ENCODE data around the gene NOS1AP.

Gene NOS1AP

DNA sequence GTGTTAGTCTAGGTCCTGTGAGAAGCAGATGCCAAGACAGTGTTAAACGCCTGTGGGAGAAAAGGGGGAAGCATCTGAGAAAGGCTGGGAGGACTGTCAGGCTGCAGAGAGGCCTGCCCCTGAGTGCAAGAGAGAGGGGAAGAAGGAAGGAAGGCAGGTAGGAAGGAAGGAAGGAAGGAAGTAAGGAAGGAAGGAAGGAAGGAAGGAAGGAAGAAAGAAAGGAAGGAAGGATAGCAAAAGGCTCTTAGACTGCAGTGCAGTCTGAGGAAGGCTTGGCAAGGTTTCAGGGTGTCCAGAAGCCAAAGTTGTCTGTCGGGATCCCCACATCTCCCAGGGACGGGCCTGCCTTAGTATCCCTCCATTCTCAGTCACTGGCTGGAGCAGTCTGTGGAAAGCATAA is 224.5 kb downstream of the NOS1AP start:
- Histone ChIP-seq H3K9ac (ENCODE audit: insufficient read length, low read depth) (no peak overlapping the region), H3K9me3 (ENCODE audit: insufficient read depth, low read length) (no peaks in the 10 kb centered on the region), H3K36me3 (ENCODE audit: insufficient read depth, insufficient read length, low read length) (no peaks in the 10 kb centered on the region), H3K27me3 (ENCODE audit: insufficient read depth, insufficient read length) (no peaks in the 10 kb centered on the region), H3K4me3 (ENCODE audit: insufficient read length, low read depth) (no peak overlapping the region), H3K4me1 (ENCODE audit: insufficient read depth, insufficient read length) (no peaks in the 10 kb centered on the region)
- DNase-seq (ENCODE audit: low read depth, low spot score): no peak
- TF ChIP-seq ZNF274 (IDR thresholded peaks at IDR 0.05; ENCODE audit: low read depth, low read length) (no peak), SUZ12 (IDR thresholded peaks at IDR 0.05; ENCODE audit: extremely low read depth, insufficient read depth, insufficient read length) (no peak), YY1 (IDR thresholded peaks at IDR 0.05; ENCODE audit: insufficient read depth, insufficient read length) (no peak)

DNA sequence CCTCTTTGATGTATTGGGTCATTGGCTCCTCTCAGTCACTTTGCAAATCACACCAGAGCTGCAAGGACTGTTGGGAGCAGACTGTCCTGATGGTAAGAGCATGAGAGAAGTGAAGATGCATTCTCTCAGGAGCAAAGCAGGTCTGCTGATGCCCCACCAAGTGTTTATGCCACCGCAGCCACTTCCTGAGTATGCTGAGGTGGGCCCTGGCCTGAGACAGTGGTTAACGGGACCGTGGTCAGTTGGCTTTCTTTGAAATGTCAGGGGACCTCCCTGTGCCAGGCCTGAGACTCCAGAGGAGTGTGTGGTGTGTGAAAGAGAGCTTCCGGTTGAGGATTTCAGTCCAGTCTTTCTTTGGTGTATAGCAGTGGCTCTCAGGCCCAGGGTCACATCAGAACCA is 227.7 kb downstream of the NOS1AP start:
- TF ChIP-seq YY1 (IDR thresholded peaks at IDR 0.05; ENCODE audit: insufficient read depth, insufficient read length) (no peak), SUZ12 (IDR thresholded peaks at IDR 0.05; ENCODE audit: extremely low read depth, insufficient read depth, insufficient read length) (no peak), ZNF274 (IDR thresholded peaks at IDR 0.05; ENCODE audit: low read depth, low read length) (no peak)
- H3K27me3 ChIP-seq (ENCODE audit: insufficient read depth, insufficient read length): no peaks in the 10 kb centered on the region
- no peaks in the 10 kb centered on the region for H3K4me1 ChIP-seq (ENCODE audit: insufficient read depth, insufficient read length)
- H3K9ac ChIP-seq (ENCODE audit: insufficient read length, low read depth): no peak overlapping the region
- no peak overlapping the region for H3K4me3 ChIP-seq (ENCODE audit: insufficient read length, low read depth)
- H3K9me3 ChIP-seq (ENCODE audit: insufficient read depth, low read length): no peaks in the 10 kb centered on the region
- no peak for DNase-seq (ENCODE audit: low read depth, low spot score)
- H3K36me3 ChIP-seq (ENCODE audit: insufficient read depth, insufficient read length, low read length): no peaks in the 10 kb centered on the region

DNA sequence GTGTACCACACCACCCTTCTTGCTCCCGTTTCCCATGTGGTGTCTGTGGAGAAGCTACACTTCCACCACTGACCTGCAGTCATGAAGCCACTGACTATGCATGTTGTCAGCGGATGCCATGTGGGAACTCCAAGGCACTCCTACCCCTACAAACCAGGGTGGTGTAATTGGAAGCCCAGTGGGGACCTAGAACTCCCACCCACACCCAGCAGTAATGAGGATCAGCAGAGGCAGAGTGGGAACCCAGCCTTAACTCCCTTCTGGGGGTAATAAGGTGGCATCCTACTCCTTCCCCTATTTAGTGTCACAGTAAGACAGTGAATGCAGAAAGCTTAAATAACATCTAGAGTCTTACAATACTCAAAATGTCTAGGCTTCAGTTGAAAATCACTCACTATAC is 228.8 kb downstream of the NOS1AP start:
- H3K27me3 ChIP-seq (ENCODE audit: insufficient read depth, insufficient read length): no peaks in the 10 kb centered on the region
- H3K36me3 ChIP-seq (ENCODE audit: insufficient read depth, insufficient read length, low read length): no peaks in the 10 kb centered on the region
- no peak overlapping the region for H3K9ac ChIP-seq (ENCODE audit: insufficient read length, low read depth)
- H3K4me1 ChIP-seq (ENCODE audit: insufficient read depth, insufficient read length): no peaks in the 10 kb centered on the region
- no peak for DNase-seq (ENCODE audit: low read depth, low spot score)
- no peaks in the 10 kb centered on the region for H3K9me3 ChIP-seq (ENCODE audit: insufficient read depth, low read length)
- H3K4me3 ChIP-seq (ENCODE audit: insufficient read length, low read depth): no peak overlapping the region
- TF ChIP-seq SUZ12 (IDR thresholded peaks at IDR 0.05; ENCODE audit: extremely low read depth, insufficient read depth, insufficient read length): no peak
- no peak for TF ChIP-seq ZNF274 (IDR thresholded peaks at IDR 0.05; ENCODE audit: low read depth, low read length)
- no peak for TF ChIP-seq YY1 (IDR thresholded peaks at IDR 0.05; ENCODE audit: insufficient read depth, insufficient read length)

DNA sequence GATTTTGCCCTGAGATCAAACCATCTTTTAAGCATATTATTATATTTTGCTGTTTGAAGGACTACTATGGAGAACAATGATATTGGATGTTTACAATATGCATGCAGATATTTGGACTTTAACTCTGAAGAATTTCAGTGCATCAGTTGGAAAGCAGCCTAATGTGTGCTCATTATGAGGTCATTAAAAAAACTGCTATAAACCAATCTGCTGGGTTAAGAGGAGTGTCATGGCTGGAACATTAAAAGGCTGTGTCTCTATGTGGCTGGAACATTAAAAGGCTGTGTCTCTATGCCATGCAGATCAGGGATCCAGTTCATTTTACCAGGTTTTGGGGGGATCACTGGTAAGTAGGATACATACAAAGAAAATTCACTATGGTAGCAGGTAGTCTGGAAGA is 229.5 kb downstream of the NOS1AP start:
- H3K4me1 ChIP-seq (ENCODE audit: insufficient read depth, insufficient read length): no peaks in the 10 kb centered on the region
- DNase-seq (ENCODE audit: low read depth, low spot score): no peak
- H3K4me3 ChIP-seq (ENCODE audit: insufficient read length, low read depth): no peak overlapping the region
- H3K36me3 ChIP-seq (ENCODE audit: insufficient read depth, insufficient read length, low read length): no peaks in the 10 kb centered on the region
- no peak for TF ChIP-seq ZNF274 (IDR thresholded peaks at IDR 0.05; ENCODE audit: low read depth, low read length)
- no peak for TF ChIP-seq SUZ12 (IDR thresholded peaks at IDR 0.05; ENCODE audit: extremely low read depth, insufficient read depth, insufficient read length)
- no peak for TF ChIP-seq YY1 (IDR thresholded peaks at IDR 0.05; ENCODE audit: insufficient read depth, insufficient read length)
- H3K9me3 ChIP-seq (ENCODE audit: insufficient read depth, low read length): no peaks in the 10 kb centered on the region
- H3K27me3 ChIP-seq (ENCODE audit: insufficient read depth, insufficient read length): no peaks in the 10 kb centered on the region
- H3K9ac ChIP-seq (ENCODE audit: insufficient read length, low read depth): no peak overlapping the region

DNA sequence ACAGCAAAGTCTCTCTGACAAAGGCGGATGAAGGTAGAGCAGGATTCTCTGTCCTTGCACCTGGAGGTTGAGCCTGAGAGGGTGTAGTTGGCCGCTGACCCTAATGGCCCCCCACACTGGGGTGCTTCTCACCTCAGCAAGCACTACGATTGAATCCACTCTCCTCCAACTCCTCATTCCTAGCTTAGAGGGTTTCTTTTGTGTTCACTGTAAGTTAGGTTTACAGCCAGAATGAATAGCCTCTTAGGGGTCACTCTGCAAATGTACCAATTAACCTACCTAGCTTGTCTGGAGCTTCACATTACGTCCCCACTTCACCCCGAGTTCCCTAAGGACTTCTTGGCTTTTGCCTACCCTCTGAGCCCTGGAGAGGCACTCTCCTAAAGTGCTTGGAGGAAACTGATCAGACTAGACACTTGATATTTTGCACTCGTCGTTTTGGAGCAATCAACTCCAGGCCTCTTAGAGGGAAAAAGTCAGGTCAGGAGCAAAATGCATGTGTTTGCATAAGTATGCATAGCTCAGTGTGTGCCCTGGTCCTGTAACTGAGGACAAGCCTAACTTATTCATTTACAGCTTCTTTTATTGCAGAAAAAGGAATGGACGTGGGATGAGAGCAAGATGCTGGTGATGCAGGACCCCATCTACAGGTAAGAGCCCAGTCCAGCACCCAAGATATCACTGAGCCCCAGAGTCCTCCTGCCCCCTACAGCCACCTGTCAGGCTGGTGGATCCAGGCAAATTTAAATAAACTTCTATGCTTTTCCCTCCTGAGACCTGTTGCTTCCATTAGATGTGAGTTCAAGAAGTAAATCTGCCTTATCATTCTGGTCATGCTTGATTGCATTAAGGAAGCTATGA is 230.8 kb downstream of the NOS1AP start:
- H3K9ac ChIP-seq (ENCODE audit: insufficient read length, low read depth): no peak overlapping the region
- H3K4me3 ChIP-seq (ENCODE audit: insufficient read length, low read depth): no peak overlapping the region
- H3K4me1 ChIP-seq (ENCODE audit: insufficient read depth, insufficient read length): no peaks in the 10 kb centered on the region
- no peaks in the 10 kb centered on the region for H3K27me3 ChIP-seq (ENCODE audit: insufficient read depth, insufficient read length)
- H3K36me3 ChIP-seq (ENCODE audit: insufficient read depth, insufficient read length, low read length): no peaks in the 10 kb centered on the region
- H3K9me3 ChIP-seq (ENCODE audit: insufficient read depth, low read length): no peaks in the 10 kb centered on the region
- no peak for DNase-seq (ENCODE audit: low read depth, low spot score)
- no peak for TF ChIP-seq ZNF274 (IDR thresholded peaks at IDR 0.05; ENCODE audit: low read depth, low read length)
- TF ChIP-seq SUZ12 (IDR thresholded peaks at IDR 0.05; ENCODE audit: extremely low read depth, insufficient read depth, insufficient read length): no peak
- no peak for TF ChIP-seq YY1 (IDR thresholded peaks at IDR 0.05; ENCODE audit: insufficient read depth, insufficient read length)

DNA sequence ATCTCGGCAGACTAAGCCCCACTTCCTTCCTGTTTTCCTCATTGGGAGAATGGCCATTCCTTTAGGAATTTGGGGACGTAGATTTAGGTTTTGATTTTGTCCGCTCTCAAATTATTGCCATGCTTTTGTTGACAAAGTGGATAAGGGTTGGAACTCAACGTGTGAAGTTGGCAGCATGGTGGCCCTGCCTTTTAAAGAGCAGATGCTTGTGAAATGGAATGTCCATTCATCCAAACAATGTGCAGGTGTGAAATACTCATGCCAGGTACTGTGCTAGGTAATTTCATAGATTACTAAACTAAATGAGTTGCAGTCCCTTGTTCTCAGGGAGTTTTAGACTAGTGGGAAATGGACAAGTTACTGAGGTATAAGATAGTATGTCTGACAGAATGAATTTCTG is 232.2 kb downstream of the NOS1AP start:
- Histone ChIP-seq H3K4me3 (ENCODE audit: insufficient read length, low read depth) (no peak overlapping the region), H3K4me1 (ENCODE audit: insufficient read depth, insufficient read length) (no peaks in the 10 kb centered on the region), H3K9me3 (ENCODE audit: insufficient read depth, low read length) (no peaks in the 10 kb centered on the region), H3K27me3 (ENCODE audit: insufficient read depth, insufficient read length) (no peaks in the 10 kb centered on the region), H3K9ac (ENCODE audit: insufficient read length, low read depth) (no peak overlapping the region), H3K36me3 (ENCODE audit: insufficient read depth, insufficient read length, low read length) (no peaks in the 10 kb centered on the region)
- DNase-seq (ENCODE audit: low read depth, low spot score): no peak
- TF ChIP-seq YY1 (IDR thresholded peaks at IDR 0.05; ENCODE audit: insufficient read depth, insufficient read length) (no peak), ZNF274 (IDR thresholded peaks at IDR 0.05; ENCODE audit: low read depth, low read length) (no peak), SUZ12 (IDR thresholded peaks at IDR 0.05; ENCODE audit: extremely low read depth, insufficient read depth, insufficient read length) (no peak)

DNA sequence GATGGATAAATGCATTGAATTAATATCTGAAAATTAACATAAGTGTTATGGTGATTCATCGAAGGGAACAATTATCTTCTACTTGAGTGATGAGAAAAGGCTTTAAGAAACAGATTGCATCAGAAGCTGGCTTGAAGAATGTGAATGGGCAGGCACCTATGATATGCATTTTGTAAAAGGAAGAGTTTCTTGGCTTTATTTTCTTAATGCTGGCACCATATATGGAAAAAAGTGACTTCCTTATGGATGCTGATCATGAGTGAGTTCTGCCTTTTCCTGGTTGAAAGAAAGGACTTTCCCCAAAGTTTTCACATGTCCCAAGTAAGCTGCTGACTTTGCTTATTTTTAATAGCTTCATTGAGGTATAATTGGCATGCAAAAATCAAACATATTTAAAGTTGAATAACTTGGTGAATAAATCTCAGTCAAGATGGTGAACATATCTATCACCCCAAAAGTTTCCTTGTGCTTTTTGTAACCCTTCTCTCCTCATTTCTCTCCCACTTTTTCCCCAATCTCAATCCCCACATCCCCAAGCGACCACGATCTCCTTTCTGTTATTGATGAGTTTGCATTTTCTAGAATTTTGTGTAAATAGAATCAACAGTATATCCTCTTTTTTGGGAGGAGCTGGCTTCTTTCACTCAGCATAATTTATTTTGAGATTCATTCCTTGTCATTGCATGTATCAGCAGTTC is 233.0 kb downstream of the NOS1AP start:
- Histone ChIP-seq H3K9me3 (ENCODE audit: insufficient read depth, low read length) (no peaks in the 10 kb centered on the region), H3K27me3 (ENCODE audit: insufficient read depth, insufficient read length) (no peaks in the 10 kb centered on the region), H3K36me3 (ENCODE audit: insufficient read depth, insufficient read length, low read length) (no peaks in the 10 kb centered on the region), H3K4me1 (ENCODE audit: insufficient read depth, insufficient read length) (no peaks in the 10 kb centered on the region), H3K4me3 (ENCODE audit: insufficient read length, low read depth) (no peak overlapping the region), H3K9ac (ENCODE audit: insufficient read length, low read depth) (no peak overlapping the region)
- no peak for DNase-seq (ENCODE audit: low read depth, low spot score)
- TF ChIP-seq SUZ12 (IDR thresholded peaks at IDR 0.05; ENCODE audit: extremely low read depth, insufficient read depth, insufficient read length) (no peak), ZNF274 (IDR thresholded peaks at IDR 0.05; ENCODE audit: low read depth, low read length) (no peak), YY1 (IDR thresholded peaks at IDR 0.05; ENCODE audit: insufficient read depth, insufficient read length) (no peak)
